Stimulated activated CD8-positive, alpha-beta memory T cell treated with anti-CD3 and anti-CD28 coated beads, Interleukin-7, amount 100 ng/mL, for 48 hours (primary cell): Measurements from ENCODE around the gene SPOPL.
"Not testable (repeated sequence)": the region's sequence is repeated elsewhere in the genome, so short reads cannot be mapped to it uniquely, and the experiment has no call there.

Experiments used
- DNase-seq, 2 donors: peaks; one replicate each; pipeline ENCODE4 v3.0.0-alpha.2; 2020; ENCODE audit warnings: low read depth in 1 of 2; ENCODE audit errors: extremely low read depth in 1 of 2

The SPOPL gene

GRCh38 chr2:138522556-138522955 lies 21.0 kb downstream of the SPOPL start:
- DNase-seq: no peak

- DNase-seq: not testable (repeated sequence)
Observed at GRCh38 chr2:138523018-138523672, 21.6 kb downstream of the SPOPL start.

- DNase-seq: not testable (repeated sequence)
Observed at GRCh38 chr2:138523673-138524042, 22.1 kb downstream of the SPOPL start.

DNA sequence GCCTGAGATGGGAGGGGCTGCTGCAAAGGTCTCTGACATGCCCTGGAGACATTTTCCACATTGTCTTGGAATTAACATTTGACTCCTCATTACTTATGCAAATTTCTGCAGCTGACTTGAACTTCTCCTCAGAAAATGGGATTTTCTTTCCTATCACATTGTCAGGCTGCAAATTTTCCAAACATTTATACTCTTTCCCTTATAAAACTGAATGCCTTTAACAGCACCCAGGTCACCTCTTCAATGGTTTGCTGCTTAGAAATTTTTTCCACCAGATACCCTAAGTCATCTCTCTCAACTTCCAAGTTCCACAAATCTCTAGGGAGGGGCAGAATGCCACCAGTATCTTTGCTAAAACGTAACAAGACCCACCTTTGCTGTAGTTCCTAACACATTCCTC lies 22.8 kb downstream of the SPOPL start:
- DNase-seq: not testable (repeated sequence)

DNA sequence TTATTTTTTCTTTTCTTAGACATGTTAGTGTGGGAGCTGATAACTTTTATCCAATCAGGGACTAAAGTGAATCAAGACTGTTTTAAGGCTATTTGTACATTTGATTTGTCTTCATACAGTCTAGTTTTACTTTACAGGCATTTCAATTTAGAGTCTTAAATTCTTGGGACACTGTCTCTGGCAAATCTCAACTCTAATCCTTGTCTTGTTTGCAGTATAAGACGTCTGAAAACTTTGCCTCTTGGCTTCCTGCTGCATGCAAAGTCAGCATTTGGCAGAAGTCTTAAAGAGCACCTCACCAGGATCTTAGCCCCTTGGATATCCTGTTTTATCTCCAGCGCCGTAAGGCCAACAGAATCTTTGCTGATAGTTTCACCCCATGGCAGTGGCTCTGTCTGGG lies 30.3 kb downstream of the SPOPL start:
- DNase-seq: no peak

GRCh38 chr2:138534791-138535190 lies 33.2 kb downstream of the SPOPL start:
- DNase-seq: no peak

GRCh38 chr2:138536302-138536701 lies 34.7 kb downstream of the SPOPL start:
- no peak for DNase-seq

- DNase-seq: no peak
Observed at GRCh38 chr2:138536740-138537139, 35.2 kb downstream of the SPOPL start.

DNA sequence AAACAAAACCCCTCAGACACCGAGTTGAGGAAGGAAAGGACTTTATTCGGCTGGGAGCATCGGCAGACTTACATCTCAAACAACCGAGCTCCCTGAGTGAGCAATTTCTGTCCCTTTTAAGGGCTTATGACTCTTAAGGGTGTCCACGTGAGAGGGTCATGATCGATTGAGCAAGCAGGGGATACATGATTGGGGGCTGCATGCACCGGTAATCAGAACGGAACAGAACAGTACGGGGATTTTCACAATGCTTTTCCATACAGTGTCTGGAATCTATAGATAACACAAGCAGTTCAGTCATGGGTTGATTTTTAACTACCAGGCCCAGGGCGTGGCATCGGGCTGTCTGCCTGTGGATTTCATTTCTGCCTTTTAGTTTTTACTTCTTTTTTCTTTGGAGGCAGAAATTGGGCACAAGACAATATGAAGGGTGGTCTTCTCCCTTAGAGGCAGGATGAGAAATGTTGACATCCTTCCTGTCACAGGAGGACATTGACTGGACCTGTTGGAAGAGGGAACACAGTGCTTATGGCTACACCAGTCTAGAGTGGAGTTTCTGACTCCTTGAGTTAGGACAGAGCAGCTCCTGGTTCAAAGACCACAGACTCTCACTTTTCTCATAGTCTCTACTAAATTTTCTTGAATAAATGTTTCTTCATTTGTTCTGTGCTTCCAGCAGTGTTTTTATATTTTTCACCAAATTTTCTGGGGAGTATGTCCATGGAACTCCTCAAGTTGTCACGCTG lies 35.8 kb downstream of the SPOPL start:
- DNase-seq: no peak

DNA sequence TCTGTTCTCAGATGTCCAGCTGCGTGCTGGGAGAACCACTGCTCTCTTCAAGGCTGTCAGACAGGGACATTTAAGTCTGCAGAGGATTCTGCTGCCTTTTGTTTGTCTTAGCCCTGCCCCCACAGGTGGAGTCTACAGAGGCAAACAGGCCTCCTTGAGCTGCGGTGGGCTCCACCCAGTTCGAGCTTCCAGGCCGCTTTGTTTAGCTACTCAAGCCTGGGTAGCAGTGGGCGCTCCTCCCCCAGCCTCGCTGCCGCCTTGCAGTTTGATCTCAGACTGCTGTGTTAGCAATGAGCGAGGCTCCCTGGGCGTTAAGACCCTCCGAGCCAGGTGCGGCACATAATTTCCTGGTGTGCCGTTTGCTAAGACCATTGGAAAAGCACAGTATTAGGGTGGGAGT lies 42.6 kb downstream of the SPOPL start:
- DNase-seq: not testable (repeated sequence)

- DNase-seq: no peak
Observed at GRCh38 chr2:138548796-138549195, 47.2 kb downstream of the SPOPL start.

GRCh38 chr2:138550172-138550571 lies 48.6 kb downstream of the SPOPL start:
- no peak for DNase-seq

- DNase-seq: no peak
Observed at GRCh38 chr2:138550670-138551287, 49.2 kb downstream of the SPOPL start.

DNA sequence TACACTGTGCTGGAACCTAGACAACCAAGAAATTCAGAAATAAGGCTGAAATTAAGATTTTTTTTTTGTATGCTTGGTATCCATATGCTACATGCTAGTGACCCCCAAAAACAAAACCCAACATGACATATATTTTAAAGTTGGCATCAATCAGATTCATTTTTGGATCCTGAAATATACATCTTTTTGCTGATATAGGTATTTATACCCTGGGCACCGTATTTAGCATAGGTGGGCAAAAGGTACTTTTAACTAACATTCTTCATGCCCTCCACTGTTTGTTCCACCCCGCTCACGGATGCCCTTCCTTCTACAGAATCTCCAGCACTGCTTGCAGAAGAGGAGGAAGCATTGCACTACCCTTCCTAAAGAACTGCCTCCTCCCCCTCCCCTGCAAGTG lies 52.6 kb downstream of the SPOPL start:
- DNase-seq: no peak

- DNase-seq: no peak
Observed at GRCh38 chr2:138559641-138560040, 58.1 kb downstream of the SPOPL start.

DNA sequence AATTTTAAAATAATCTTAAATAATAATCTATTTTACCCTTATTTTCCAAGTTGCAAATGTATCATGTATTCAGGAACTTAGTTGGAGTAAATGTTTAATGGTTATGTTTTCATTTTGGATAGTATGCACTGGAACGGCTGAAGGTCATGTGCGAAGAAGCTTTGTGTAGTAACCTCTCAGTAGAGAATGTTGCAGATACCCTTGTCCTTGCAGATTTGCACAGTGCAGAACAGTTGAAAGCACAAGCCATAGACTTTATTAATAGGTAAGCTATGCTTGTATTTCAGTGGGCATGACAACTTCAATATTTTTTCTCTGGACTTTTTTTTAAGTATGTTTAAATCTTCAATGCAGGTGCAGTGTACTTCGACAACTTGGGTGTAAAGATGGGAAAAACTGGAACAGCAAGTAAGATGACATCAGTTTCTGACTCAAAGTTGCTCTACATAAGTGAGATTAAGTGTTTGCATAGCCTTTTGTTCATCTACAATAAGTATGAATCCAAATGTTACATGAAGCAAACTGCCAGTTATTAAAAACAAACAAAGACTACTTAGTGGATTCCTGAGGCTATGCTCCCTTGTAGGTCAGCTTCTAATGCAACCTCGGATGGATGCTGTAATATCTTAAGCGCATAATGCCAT lies 63.1 kb downstream of the SPOPL start:
- DNase-seq: no peak

- DNase-seq: no peak
Observed at GRCh38 chr2:138565230-138565598, 63.6 kb downstream of the SPOPL start.

DNA sequence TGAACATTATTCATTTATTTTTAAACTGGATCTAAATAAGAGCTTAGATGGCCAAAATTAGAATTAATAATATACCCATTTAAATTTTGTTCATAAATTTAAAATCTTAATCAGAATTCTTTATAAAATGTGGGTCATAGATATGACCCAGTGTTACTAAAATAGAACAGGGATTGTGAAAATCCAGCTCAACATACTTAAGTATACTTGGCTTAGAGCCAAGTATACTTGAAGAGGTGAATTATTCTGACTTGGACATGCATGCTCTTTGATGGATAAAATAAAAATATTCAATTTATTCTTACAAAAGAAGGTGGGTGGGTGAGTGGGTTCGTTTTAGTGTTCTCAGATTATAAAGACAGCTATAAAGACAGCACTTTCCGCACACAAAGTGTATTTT lies 70.7 kb downstream of the SPOPL start:
- no peak for DNase-seq

- DNase-seq: no peak
Observed at GRCh38 chr2:138577066-138577465, 75.5 kb downstream of the SPOPL start.

DNA sequence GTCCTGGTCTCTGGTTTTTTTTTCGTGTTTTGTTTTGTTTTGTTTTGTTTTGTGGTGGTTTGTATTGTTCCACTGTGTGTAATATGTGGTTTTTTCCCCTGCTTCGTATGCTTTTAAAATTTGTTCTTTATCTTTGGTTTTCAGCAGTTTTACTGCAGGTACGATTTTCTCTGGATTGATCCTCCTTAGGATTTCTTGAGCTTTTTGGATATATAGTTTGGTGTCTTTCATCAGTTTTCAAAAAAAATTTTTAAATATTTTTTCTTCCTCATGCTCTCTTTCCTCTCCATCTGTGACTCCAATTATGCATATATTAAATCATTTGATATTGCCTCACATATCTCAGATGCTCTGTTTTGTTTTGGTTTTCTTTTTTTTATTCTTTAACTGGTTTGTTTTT lies 78.0 kb downstream of the SPOPL start:
- no peak for DNase-seq

DNA sequence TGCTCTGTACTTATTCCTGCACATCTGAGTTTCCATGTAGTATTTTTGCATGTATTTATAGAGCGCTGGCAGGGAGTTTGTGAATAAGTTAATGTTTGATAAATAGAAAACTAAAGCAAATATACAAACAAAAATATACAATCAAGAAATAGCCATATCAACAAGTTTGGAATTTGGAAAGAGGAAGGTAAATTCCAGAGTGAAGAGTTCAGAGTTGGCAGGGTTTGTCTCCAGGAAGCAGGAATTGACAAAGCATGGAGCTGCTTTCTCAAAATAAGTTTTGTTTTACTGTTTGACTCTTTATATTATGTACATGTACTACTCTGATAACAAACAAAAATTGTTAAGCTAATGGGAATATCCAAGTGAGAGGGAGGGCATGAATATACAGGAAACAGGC lies 80.3 kb downstream of the SPOPL start:
- DNase-seq: no peak

DNA sequence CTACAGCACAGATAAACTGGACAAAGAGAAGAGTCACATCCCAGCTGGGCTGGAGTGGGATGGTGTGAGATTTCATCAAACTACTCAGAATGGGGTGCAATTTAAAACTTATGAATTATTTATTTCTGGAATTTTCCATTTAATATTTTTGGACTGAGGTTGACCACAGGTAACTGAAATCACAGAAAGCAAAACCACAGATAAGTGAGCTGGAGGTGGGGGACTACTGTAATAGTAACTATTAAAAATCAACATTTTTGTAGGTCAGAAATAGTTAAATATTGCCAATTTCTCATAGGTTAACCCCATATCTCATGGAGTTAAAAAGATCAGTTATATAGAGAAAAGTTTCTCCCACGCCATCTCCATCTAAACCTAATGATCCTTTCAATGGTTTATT lies 88.1 kb downstream of the SPOPL start:
- DNase-seq: no peak
